Glutamatergic neuron (in vitro differentiated cells): ENCODE data around the gene FGR. TPM values are rescaled to one million over a fixed set of nuclear protein-coding genes. Genes with fewer than 3 reads are reported as not detected.

ENCODE experiments used
- DNase-seq: peaks from one replicate; pipeline ENCODE4 v3.0.0; 2022
- H3K27ac Mint-ChIP-seq: one replicate; pipeline ENCODE4 v1.8.0; 2020; ENCODE audit warnings: mild to moderate bottlenecking, mixed read lengths, inconsistent platforms; ENCODE audit not compliant: unreplicated experiment
- H3K27me3 Mint-ChIP-seq: one replicate; pipeline ENCODE4 v1.8.0; 2020; ENCODE audit warnings: mild to moderate bottlenecking, moderate library complexity, mixed read lengths, inconsistent platforms; ENCODE audit not compliant: unreplicated experiment
- H3K36me3 Mint-ChIP-seq: one replicate; pipeline ENCODE4 v1.8.0; 2020; ENCODE audit warnings: mild to moderate bottlenecking, mixed read lengths, inconsistent platforms; ENCODE audit not compliant: unreplicated experiment
- H3K4me1 Mint-ChIP-seq: one replicate; pipeline ENCODE4 v1.8.0; 2020; ENCODE audit warnings: mild to moderate bottlenecking, low read depth, mixed read lengths, inconsistent platforms; ENCODE audit not compliant: unreplicated experiment
- H3K4me3 Mint-ChIP-seq: one replicate; pipeline ENCODE4 v1.8.0; 2020; ENCODE audit warnings: mild to moderate bottlenecking, mixed read lengths, inconsistent platforms; ENCODE audit not compliant: unreplicated experiment
- H3K9me3 Mint-ChIP-seq: one replicate; pipeline ENCODE4 v1.8.0; 2020; ENCODE audit warnings: mild to moderate bottlenecking, moderate library complexity, mixed read lengths, inconsistent platforms; ENCODE audit not compliant: unreplicated experiment
- total RNA-seq: library from RNA; stranded (reverse); fragmentation: NEBNext Ultra II Directional; extraction: Animal tissue kit (Norgen Biotek cat#: 25700); gene quantifications from one replicate; pipeline ENCODE4 v1.2.1, GENCODE V29; 2021; ENCODE audit not compliant: unreplicated experiment
- TF ChIP-seq, protein P1 (sequence below): fragments of 200-600 bp; sonication (generic); IDR thresholded peaks from one replicate; pipeline ENCODE4 v1.5.0; 2021; ENCODE audit not compliant: partially characterized antibody, unreplicated experiment

Gene FGR
- total RNA-seq, 1 donor from 2014 or later: not detected

DNA sequence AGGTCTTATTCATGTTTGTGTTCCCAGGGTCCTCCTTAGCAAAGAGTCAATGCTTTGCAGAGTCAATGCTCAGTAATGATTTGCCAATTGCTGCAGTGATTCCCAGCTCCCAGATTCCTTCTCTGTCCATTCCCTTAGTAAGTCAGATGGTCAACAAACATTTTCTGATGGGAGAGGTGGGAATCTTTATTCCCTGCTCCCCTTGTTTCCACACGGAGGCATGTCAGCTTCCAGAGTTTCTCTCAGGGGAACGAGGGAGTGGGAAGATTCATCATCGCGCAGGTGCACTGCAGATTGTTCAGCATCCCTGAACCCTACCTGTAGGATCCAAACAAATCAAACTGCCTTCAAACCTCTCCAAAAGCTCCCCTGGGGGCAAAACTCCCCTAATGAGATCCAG lies 23.5 kb downstream of the FGR start:
- no peak for DNase-seq

DNA sequence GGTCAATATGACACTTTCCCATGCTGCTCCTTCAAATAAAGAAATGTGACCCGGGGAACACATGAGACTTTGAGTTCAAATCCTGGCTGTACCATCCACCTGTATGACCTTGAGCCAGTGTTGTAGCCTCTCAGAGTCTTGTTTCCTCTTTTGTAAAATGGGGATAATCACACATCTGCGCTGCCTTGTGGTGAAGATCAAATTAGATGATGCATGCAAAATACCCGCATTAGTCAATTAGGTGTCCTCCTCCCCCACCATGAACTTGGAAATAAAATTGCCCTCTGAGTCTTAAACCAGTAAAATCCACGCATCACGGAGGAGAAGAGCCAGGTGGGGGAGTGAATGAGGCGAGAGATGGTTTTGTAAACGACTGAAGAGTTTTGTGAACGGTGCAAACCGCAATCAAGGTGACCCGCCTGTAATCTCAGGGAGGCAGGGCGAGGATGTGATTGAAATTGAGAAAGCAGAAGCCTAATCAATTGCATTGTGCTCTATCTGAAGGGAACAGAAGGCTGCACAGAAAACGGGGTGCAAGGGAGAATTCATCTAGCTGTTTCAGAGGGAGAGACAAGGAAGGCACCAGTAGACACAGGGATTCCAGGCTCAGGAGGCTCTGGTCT lies 25.3 kb downstream of the FGR start:
- TF ChIP-seq, protein P1, sequence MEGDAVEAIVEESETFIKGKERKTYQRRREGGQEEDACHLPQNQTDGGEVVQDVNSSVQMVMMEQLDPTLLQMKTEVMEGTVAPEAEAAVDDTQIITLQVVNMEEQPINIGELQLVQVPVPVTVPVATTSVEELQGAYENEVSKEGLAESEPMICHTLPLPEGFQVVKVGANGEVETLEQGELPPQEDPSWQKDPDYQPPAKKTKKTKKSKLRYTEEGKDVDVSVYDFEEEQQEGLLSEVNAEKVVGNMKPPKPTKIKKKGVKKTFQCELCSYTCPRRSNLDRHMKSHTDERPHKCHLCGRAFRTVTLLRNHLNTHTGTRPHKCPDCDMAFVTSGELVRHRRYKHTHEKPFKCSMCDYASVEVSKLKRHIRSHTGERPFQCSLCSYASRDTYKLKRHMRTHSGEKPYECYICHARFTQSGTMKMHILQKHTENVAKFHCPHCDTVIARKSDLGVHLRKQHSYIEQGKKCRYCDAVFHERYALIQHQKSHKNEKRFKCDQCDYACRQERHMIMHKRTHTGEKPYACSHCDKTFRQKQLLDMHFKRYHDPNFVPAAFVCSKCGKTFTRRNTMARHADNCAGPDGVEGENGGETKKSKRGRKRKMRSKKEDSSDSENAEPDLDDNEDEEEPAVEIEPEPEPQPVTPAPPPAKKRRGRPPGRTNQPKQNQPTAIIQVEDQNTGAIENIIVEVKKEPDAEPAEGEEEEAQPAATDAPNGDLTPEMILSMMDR: no peak
- H3K27me3 Mint-ChIP-seq: peaks cover 6% of the 10 kb centered on the region
- H3K4me1 Mint-ChIP-seq: peaks cover 22% of the 10 kb centered on the region
- H3K4me3 Mint-ChIP-seq: no peak overlapping the region
- DNase-seq: no peak
- no peaks in the 10 kb centered on the region for H3K9me3 Mint-ChIP-seq
- H3K36me3 Mint-ChIP-seq: no peaks in the 10 kb centered on the region
- no peak overlapping the region for H3K27ac Mint-ChIP-seq

More for the DNA sequence above, 23.5 kb downstream of the FGR start:
- Mint-ChIP-seq H3K27me3 (peaks cover 13% of the 10 kb centered on the region), H3K9me3 (no peaks in the 10 kb centered on the region), H3K27ac (no peak overlapping the region), H3K36me3 (no peaks in the 10 kb centered on the region), H3K4me3 (no peak overlapping the region), H3K4me1 (peaks cover 9% of the 10 kb centered on the region)
- TF ChIP-seq, protein P1: no peak

DNA sequence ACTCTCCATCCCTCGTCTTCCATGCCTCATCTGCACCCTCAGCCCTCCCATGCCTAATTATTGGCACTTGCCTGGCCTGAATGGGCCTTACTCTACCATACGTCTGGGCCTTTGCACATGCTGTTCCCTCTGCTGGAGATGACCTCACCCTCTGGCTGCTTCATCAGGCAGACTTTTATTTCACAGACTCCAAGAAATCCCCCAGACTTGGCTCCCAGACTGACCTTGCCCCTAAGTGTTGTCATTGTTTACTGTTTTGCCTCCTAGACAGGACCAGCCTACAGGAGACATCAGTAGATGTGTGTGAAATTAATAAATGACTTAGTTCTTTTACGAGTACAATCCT lies 25.8 kb downstream of the FGR start:
- Mint-ChIP-seq H3K4me3 (no peak overlapping the region), H3K36me3 (no peaks in the 10 kb centered on the region), H3K27me3 (peaks cover 6% of the 10 kb centered on the region), H3K4me1 (peaks cover 22% of the 10 kb centered on the region), H3K27ac (no peak overlapping the region), H3K9me3 (no peaks in the 10 kb centered on the region)
- no peak for DNase-seq
- TF ChIP-seq, protein P1: no peak

DNA sequence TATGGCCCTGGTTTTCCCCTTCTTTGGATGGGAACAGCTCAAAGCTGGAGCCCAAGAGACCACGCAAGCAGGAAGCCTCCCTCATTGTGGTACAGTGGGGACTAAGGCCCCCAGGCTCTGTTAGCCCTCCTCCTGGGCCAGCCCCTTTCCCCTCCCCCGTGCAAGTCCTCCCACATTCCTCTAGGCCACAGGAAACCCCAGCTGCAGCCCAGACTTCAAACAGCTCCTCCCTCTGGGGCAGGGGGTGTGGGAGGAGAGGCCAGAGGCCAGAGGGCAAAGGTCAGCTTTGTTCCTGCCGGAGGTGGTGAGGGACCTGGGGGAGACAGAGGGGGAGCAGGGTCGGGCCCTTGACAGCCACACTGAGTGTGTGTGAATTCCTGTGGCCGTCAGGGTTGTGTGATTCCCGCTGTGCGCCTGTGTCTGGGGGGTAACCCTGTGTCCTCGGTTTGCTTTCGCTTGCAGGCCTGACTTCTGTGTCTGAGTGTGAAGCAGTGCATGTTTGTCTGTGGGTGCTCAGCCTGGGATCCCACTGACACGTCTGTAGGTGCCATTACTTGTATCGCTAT lies 27.7 kb downstream of the FGR start:
- Mint-ChIP-seq H3K27ac (no peak overlapping the region), H3K9me3 (no peaks in the 10 kb centered on the region), H3K4me3 (no peak overlapping the region), H3K27me3 (peaks cover 8% of the 10 kb centered on the region), H3K36me3 (no peaks in the 10 kb centered on the region), H3K4me1 (peaks cover 22% of the 10 kb centered on the region)
- TF ChIP-seq, protein P1: no peak
- DNase-seq: no peak

DNA sequence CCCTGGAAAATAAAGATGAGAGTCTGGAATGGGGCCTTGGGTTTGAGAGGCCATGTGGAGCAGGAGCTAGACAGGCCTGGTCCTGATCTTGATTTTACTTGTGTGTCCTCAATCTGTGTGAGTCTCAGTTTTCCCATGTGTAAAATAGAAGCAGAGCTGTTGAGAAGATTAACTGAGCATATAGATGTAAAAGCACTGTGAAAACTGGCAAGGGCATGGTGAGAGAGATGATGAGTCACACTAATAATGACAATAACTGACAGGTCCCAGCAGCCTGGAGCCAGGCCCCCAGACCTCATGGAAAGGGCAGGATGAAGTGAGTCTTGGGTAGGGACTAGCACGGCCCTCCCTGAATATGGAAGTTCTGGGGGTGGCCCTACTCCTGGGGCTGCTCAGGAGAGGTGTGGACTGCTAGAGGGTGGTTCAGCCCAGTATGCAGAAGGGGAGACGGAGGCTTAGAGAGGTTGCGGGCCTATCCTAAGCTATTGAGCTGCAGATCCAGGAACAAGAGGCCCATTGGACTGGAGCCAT lies 28.2 kb downstream of the FGR start:
- H3K36me3 Mint-ChIP-seq: no peaks in the 10 kb centered on the region
- H3K4me3 Mint-ChIP-seq: no peak overlapping the region
- peaks cover 22% of the 10 kb centered on the region for H3K4me1 Mint-ChIP-seq
- TF ChIP-seq, protein P1: no peak
- DNase-seq: no peak
- no peaks in the 10 kb centered on the region for H3K9me3 Mint-ChIP-seq
- H3K27me3 Mint-ChIP-seq: peaks cover 8% of the 10 kb centered on the region
- no peak overlapping the region for H3K27ac Mint-ChIP-seq
